Astrocyte of the hippocampus (primary cell): ENCODE results near the gene MBOAT2.

Source experiments
- DNase-seq: peaks from one replicate; pipeline ENCODE4 v3.0.0; 2011; ENCODE audit warnings: low read depth, low spot score

MBOAT2 gene

GRCh38 chr2:8821276-8822217 is 181.9 kb downstream of the MBOAT2 start:
- no peak for DNase-seq

- DNase-seq, result no peak
These were observed 183.5 kb downstream of the MBOAT2 start for GRCh38 chr2:8819948-8820347.

DNA sequence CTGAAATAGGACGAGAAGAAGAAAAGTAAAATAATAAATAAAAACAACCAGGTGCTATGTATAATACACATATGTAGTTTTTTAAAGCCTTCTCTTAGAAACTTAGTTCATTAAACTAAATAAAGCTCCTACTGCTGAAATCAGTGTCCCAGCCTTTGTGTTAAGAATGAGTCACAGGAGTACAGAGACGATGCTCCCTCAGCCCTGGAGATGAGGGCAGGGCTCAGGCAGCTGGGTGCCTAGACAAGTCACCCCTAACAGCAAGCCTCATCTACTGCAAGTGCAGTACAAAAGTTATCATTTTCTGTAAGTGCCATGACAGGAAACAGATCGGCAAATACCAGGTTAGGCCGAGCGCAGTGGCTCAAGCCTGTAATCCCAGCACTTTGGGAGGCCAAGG is 184.3 kb downstream of the MBOAT2 start:
- peak; percentile 31 for DNase-seq

DNA sequence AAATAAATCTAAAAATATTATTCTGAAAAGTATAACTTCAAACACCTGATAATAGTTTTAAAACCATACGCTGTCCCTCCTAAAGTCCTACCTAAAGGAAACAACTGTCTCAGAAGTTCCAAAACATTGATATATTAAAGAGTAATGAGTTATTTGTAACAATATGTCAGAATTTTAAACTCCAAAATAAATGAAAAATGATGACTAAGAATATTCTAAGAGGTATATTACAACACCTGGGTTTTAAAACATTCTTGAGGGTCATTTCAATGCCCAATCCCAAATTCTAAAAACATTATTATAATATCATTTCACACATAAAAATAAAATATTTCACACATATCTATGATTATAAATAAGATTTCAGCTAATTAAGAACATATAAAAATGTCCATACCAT is 186.3 kb downstream of the MBOAT2 start:
- DNase-seq, result no peak

GRCh38 chr2:8806885-8807704 is 196.4 kb downstream of the MBOAT2 start:
- no peak for DNase-seq

DNA sequence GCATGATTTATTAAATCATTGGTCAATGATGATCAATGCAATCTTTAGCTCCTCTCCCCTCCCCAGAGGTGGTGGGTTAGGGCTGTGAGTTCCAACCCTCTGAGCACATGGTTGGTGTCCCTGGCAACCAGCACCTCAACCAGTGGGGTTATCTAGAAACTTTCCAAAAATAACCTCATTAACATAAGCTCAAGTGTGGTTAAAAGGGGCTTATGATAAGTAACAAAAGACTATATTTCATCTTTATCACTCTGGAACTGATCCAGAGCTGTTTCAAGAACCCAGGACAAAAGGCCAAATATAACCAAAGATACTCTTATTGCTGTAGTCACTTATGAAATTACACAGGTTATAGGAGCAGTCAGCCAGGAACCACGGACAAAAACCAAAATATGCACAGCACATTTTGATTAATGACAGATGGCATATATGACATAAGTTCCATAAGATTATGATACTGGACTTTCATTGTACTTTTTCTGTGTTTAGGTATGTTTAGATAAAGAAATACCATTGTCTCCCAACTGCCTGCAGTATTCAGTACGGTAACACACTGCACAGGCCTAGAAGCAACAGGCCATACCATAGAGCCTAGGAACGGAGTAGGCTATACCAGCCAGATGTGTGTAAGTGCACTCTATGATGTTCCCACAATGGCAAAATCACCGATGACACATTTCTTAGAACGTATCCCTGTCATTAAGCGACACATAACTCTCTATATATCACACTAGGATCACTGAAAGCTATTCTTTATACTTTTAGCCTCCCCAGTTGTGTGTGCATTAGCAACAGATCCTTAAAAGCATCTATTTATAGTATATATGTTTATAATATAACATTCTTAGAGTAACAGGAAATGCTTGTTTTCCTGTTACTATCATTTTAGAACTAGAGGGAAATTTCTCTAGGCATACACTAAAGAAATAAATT is 197.9 kb downstream of the MBOAT2 start:
- peak; percentile 43 for DNase-seq

- DNase-seq, result peak; percentile 83
These were observed 199.7 kb downstream of the MBOAT2 start for GRCh38 chr2:8803658-8804379.

DNA sequence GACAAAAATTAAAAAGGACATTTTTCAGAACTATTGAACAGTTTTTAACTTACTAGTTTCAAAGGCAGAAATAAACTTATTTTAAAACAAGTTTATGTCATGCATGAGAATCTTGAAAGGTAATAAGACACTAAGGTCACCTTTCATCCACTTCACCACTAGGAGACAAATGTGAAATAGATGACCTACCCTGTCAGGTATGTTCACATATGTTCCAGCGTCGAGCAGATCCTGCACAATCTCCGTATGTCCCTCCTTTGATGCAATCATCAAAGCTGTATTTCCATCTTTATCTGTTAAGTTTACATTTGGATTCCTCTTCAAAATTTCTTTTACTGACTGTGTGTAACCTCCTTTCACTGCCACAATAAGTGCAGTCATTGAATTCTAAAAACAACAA is 200.7 kb downstream of the MBOAT2 start:
- DNase-seq, result no peak
